ENCODE data around the gene PDE6D. TPM values are rescaled to one million over a fixed set of nuclear protein-coding genes. Genes with fewer than 3 reads are reported as not detected.

PDE6D gene
- total and polyA plus RNA-seq, 2 donors (not counting 1 experiment from before 2014, with no cell fraction given), result 31.9 to 36.5 TPM

GRCh38 chr2:231710799-231711676 lies 70.0 kb downstream of the PDE6D start:
- H3K9me3 ChIP-seq (ENCODE audit: control extremely low read depth in 1 of 3, control insufficient read depth in 2 of 3, insufficient read depth in 1 of 3, low read length in 2 of 3), result no peaks in the 10 kb centered on the region
- H3K9ac ChIP-seq (ENCODE audit: low read length), result peak overlapping the region; percentile 99
- peak overlapping the region; percentile 94 for H3K4me2 ChIP-seq (replicated peaks; ENCODE audit: low read depth, low read length, poor library complexity, severe bottlenecking)
- H3K79me2 ChIP-seq (ENCODE audit: control insufficient read depth, insufficient read depth, low read length), result peaks cover 67% of the 10 kb centered on the region
- no peaks in the 10 kb centered on the region for H3K9me3 Mint-ChIP-seq (ENCODE audit: insufficient read depth)
- H4K20me1 ChIP-seq (ENCODE audit: control insufficient read depth, insufficient read depth, low read length, poor library complexity, severe bottlenecking), result peaks cover 58% of the 10 kb centered on the region
- peak overlapping the region; percentile 95 for H3K4me3 Mint-ChIP-seq
- H3K27me3 Mint-ChIP-seq, result no peaks in the 10 kb centered on the region
- H3K27ac ChIP-seq (ENCODE audit: low read length in 2 of 2), result peak overlapping the region; percentile 80 to 93
- H3K27me3 ChIP-seq (replicated peaks in 1 of 4; ENCODE audit: control extremely low read depth in 1 of 4, control insufficient read depth in 3 of 4, insufficient read depth in 4 of 4, low read length in 3 of 4), result no peaks in the 10 kb centered on the region
- ATAC-seq (ENCODE audit: low read depth) (no peak), DNase-seq (peak; percentile 53)
- CTCF ChIA-PET, result interaction anchor here (1.3 to 11.9 kb wide), 5 partner anchors 30 to 100 kb away, joined by 4 to 785 read pairs (median 122); no protein-coding TSS in a partner anchor
- TF ChIP-seq EZH2 (IDR thresholded peaks at IDR 0.05; ENCODE audit: borderline replicate concordance, insufficient read depth, low read depth, low read length, poor library complexity, severe bottlenecking), result no peak
- TF ChIP-seq CTCF (IDR thresholded peaks at IDR 0.05), result no peak
- under 1% methylated on average over 39 of the region's 43 CpGs for WGBS (ENCODE audit: insufficient coverage)
- intact Hi-C loops (cut with micrococcal nuclease), result no loop called here
- H3K36me3 ChIP-seq (replicated peaks in 1 of 2; ENCODE audit: control extremely low read depth in 1 of 2, control insufficient read depth in 1 of 2, extremely low read depth in 1 of 2, insufficient read depth in 2 of 2, low read length in 1 of 2), result peaks cover 0 to 32% of the 10 kb centered on the region in 2 experiments
- peaks cover 52% of the 10 kb centered on the region for H3K4me1 Mint-ChIP-seq
- H3K4me3 ChIP-seq (ENCODE audit: control extremely low read depth in 1 of 5, extremely low read depth in 1 of 5, insufficient read depth in 1 of 5, low read depth in 2 of 5, low read length in 4 of 5), result peak overlapping the region; percentile 73 to 99 (median 98)
- peaks cover 35 to 58% of the 10 kb centered on the region in 2 donors for H3K4me1 ChIP-seq (ENCODE audit: control insufficient read depth in 2 of 2, insufficient read depth in 2 of 2, low read length in 2 of 2)
- H3K27ac Mint-ChIP-seq, result peak overlapping the region; percentile 97
- POLR2A ChIA-PET, result interaction anchor here (1.1 to 6.5 kb wide), 5 partner anchors 25 to 99 kb away, joined by 5 to 169 read pairs (median 69); no protein-coding TSS in a partner anchor
- H2AFZ ChIP-seq (ENCODE audit: insufficient read depth, low read depth, low read length, poor library complexity, severe bottlenecking), result no peak overlapping the region
